Measurements from ENCODE around the gene KIAA0825.

GRCh38 chr5:94326586-94326985 lies 291.8 kb downstream of the KIAA0825 start:
- TF ChIP-seq POLR2A (IDR thresholded peaks at IDR 0.05) = no peak
- no peak for TF ChIP-seq CTCF (IDR thresholded peaks at IDR 0.05)
